Lower lobe of right lung (tissue), 2 donors: Measurements from ENCODE around the gene SS18L1. TPM values are rescaled to one million over a fixed set of nuclear protein-coding genes. Genes with fewer than 3 reads are reported as not detected.

Source experiments
- ATAC-seq, 2 donors: fragments of 200-7000 bp; cut with Tn5 transposase; one replicate each; pipeline ENCODE4 v1.9.1; 2020 to 2022; ENCODE audit warnings: mild to moderate bottlenecking in 2 of 2, moderate library complexity in 2 of 2
- DNase-seq: peaks from one replicate; pipeline ENCODE4 v3.0.0-alpha.2; 2020
- H3K27ac ChIP-seq: fragments of 200-600 bp; one replicate; pipeline ENCODE4 v1.8.0; 2022
- H3K27me3 ChIP-seq: fragments of 200-600 bp; one replicate; pipeline ENCODE4 v1.8.0; 2022; ENCODE audit warnings: low read depth
- H3K36me3 ChIP-seq: fragments of 200-600 bp; one replicate; pipeline ENCODE4 v1.8.0; 2022; ENCODE audit warnings: mild to moderate bottlenecking
- H3K4me1 ChIP-seq: fragments of 200-600 bp; one replicate; pipeline ENCODE4 v1.8.0; 2022
- H3K4me3 ChIP-seq: fragments of 200-600 bp; one replicate; pipeline ENCODE4 v1.8.0; 2022; ENCODE audit warnings: mild to moderate bottlenecking
- H3K9me3 ChIP-seq: fragments of 200-600 bp; one replicate; pipeline ENCODE4 v1.8.0; 2022
- CTCF ChIP-seq: fragments of 200-600 bp; IDR thresholded peaks from one replicate; pipeline ENCODE4 v1.8.0; 2022; ENCODE audit warnings: antibody characterized with exemption, mild to moderate bottlenecking
- intact Hi-C: fragments of 100-400 bp; cut with DNase I; formaldehyde crosslinking; loops from one replicate; pipeline ENCODE4 v1.11.0; 2022
- total RNA-seq: library from RNA; stranded (reverse); fragmentation: NEBNext Ultra II Directional; extraction: Animal tissue kit (Norgen Biotek cat#: 25700); gene quantifications from one replicate; pipeline ENCODE4 v1.2.1, GENCODE V29; 2021
- donor health status: DM: no; HTN: yes; CAD: no; lungs with severe emphysema.

Gene SS18L1
- total RNA-seq, 1 donor from 2014 or later = 17.8 TPM

- intact Hi-C loops = no loop called here
- peaks cover 32% of the 10 kb centered on the region for H3K36me3 ChIP-seq
Measured at GRCh38 chr20:62157387-62158087, 14.0 kb downstream of the SS18L1 start.

GRCh38 chr20:62158088-62158400 is 14.5 kb downstream of the SS18L1 start:
- Histone ChIP-seq H3K4me3 (no peak overlapping the region), H3K4me1 (peaks cover 10% of the 10 kb centered on the region), H3K36me3 (peaks cover 37% of the 10 kb centered on the region), H3K9me3 (no peaks in the 10 kb centered on the region), H3K27me3 (no peaks in the 10 kb centered on the region), H3K27ac (no peak overlapping the region)
- intact Hi-C loops = no loop called here
- no peak for DNase-seq
- no peak for TF ChIP-seq CTCF
- no peak for ATAC-seq

More at GRCh38 chr20:62157387-62158087, 14.0 kb downstream of the SS18L1 start:
- TF ChIP-seq CTCF = no peak
- no peak overlapping the region for H3K27ac ChIP-seq
- ATAC-seq (no peak), DNase-seq (no peak)
- H3K4me3 ChIP-seq = no peak overlapping the region
- peaks cover 10% of the 10 kb centered on the region for H3K4me1 ChIP-seq
- H3K27me3 ChIP-seq = no peaks in the 10 kb centered on the region
- H3K9me3 ChIP-seq = no peaks in the 10 kb centered on the region

DNA sequence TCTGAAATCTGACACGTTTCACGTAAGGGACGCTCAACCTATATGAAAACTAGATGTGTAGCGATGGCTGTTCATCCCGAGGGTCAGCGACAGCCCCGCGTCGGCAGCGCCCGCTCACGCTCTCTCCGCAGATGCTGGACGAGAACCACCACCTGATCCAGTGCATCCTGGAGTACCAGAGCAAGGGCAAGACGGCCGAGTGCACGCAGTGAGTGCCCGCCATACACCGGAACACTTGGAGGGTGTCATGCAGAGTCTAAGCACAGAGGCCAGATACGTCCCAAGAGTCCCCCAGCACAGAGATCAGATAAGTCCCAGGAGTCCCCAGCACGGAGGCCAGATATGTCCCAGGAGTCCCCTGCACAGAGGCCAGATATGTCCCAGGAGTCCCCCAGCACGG is 15.0 kb downstream of the SS18L1 start:
- Histone ChIP-seq H3K27ac (no peak overlapping the region), H3K4me1 (peaks cover 10% of the 10 kb centered on the region), H3K27me3 (no peaks in the 10 kb centered on the region), H3K36me3 (peaks cover 42% of the 10 kb centered on the region), H3K4me3 (no peak overlapping the region), H3K9me3 (no peaks in the 10 kb centered on the region)
- DNase-seq (no peak), ATAC-seq (no peak)
- no peak for TF ChIP-seq CTCF
- intact Hi-C loops = no loop called here

GRCh38 chr20:62159052-62159451 is 15.5 kb downstream of the SS18L1 start:
- no peak for DNase-seq
- intact Hi-C loops = no loop called here

DNA sequence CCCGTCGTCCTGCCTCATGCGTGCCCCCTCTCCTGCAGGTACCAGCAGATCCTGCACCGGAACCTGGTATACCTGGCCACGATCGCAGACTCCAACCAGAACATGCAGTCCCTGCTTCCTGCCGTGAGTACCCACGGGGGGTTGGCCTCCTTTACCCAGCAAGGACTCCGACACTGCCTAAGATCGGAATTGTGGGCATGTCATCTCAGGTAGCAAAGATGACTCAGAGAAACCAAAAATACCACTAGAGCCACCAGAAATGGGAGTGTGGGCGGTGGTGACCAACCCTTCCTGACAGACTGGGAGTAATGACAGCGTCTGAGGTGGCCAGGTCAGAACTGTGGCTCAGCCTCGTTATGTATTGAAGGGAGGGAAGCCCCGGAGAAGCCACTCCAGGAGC is 16.3 kb downstream of the SS18L1 start:
- ATAC-seq = no peak
- Histone ChIP-seq H3K9me3 (no peaks in the 10 kb centered on the region), H3K4me3 (no peak overlapping the region), H3K4me1 (peaks cover 10% of the 10 kb centered on the region), H3K27me3 (no peaks in the 10 kb centered on the region), H3K36me3 (peaks cover 55% of the 10 kb centered on the region), H3K27ac (no peak overlapping the region)
- DNase-seq = no peak
- no peak for TF ChIP-seq CTCF
- intact Hi-C loops = no loop called here

More at GRCh38 chr20:62159052-62159451, 15.5 kb downstream of the SS18L1 start:
- peaks cover 47% of the 10 kb centered on the region for H3K36me3 ChIP-seq
- H3K9me3 ChIP-seq = no peaks in the 10 kb centered on the region
- ATAC-seq = no peak
- H3K27me3 ChIP-seq = no peaks in the 10 kb centered on the region
- TF ChIP-seq CTCF = no peak
- no peak overlapping the region for H3K4me3 ChIP-seq
- no peak overlapping the region for H3K27ac ChIP-seq
- H3K4me1 ChIP-seq = peaks cover 10% of the 10 kb centered on the region
